Caco-2 (cell line): ENCODE results near the gene BRD4. TPM values are rescaled to one million over a fixed set of nuclear protein-coding genes. Genes with fewer than 3 reads are reported as not detected.

Experiments used
- BruUV-seq: library from RNA; stranded (reverse); fragments of 400-500 nt; replicated peaks from 2 replicates; lab custom pipeline; 2021; lab: Mats Ljungman, UMichigan
- CTCF ChIA-PET: fragments of 300-600 bp; sonication (Branson Sonifier 250); formaldehyde crosslinking; loops from one replicate; lab custom pipeline; 2022; ENCODE audit warnings: antibody characterized with exemption; lab: Charles Lee
- POLR2A ChIA-PET: fragments of 300-600 bp; sonication (Branson Sonifier 250); formaldehyde crosslinking; loops from one replicate; lab custom pipeline; 2022; ENCODE audit warnings: antibody characterized with exemption; lab: Charles Lee
- DNase-seq, 2 experiments: peaks; one replicate each; pipeline versions ENCODE4 v3.0.0 to v3.0.0-alpha.2; 2020 to 2022
- H3K27me3 ChIP-seq: replicated peaks from 2 replicates; pipeline ENCODE4 v1.6.0; 2011; ENCODE audit warnings: low read length; ENCODE audit not compliant: control insufficient read depth, insufficient read depth
- H3K36me3 ChIP-seq: 2 replicates; pipeline ENCODE4 v1.5.1; 2011; ENCODE audit warnings: low read length; ENCODE audit not compliant: control insufficient read depth, insufficient read depth
- H3K4me1 ChIP-seq: fragments of 250-450 bp; sonication (Bioruptor Pico); 2 replicates; pipeline ENCODE4 v1.5.1; 2020; ENCODE audit warnings: mild to moderate bottlenecking
- H3K4me3 ChIP-seq: 2 replicates; pipeline ENCODE4 v1.5.1; 2011; ENCODE audit warnings: low read depth, mild to moderate bottlenecking, control low read depth, low read length
- H3K9me3 ChIP-seq: fragments of 250-450 bp; sonication (Bioruptor Pico); 2 replicates; pipeline ENCODE4 v1.5.1; 2020; ENCODE audit warnings: mild to moderate bottlenecking, moderate library complexity
- H3K27ac Mint-ChIP-seq: one replicate; pipeline ENCODE4 v1.8.0; 2022; ENCODE audit warnings: mixed read lengths; ENCODE audit not compliant: unreplicated experiment
- H3K27me3 Mint-ChIP-seq: one replicate; pipeline ENCODE4 v1.8.0; 2022; ENCODE audit warnings: mixed read lengths; ENCODE audit not compliant: insufficient read depth, unreplicated experiment
- H3K36me3 Mint-ChIP-seq: one replicate; pipeline ENCODE4 v1.8.0; 2022; ENCODE audit warnings: mild to moderate bottlenecking, mixed read lengths; ENCODE audit not compliant: insufficient read depth, unreplicated experiment
- H3K4me1 Mint-ChIP-seq: one replicate; pipeline ENCODE4 v1.8.0; 2022; ENCODE audit warnings: low read depth, mixed read lengths; ENCODE audit not compliant: unreplicated experiment
- H3K4me3 Mint-ChIP-seq: one replicate; pipeline ENCODE4 v1.8.0; 2022; ENCODE audit warnings: mild to moderate bottlenecking, moderate library complexity, mixed read lengths; ENCODE audit not compliant: unreplicated experiment
- H3K9me3 Mint-ChIP-seq: one replicate; pipeline ENCODE4 v1.8.0; 2022; ENCODE audit warnings: mixed read lengths; ENCODE audit not compliant: unreplicated experiment
- CTCF ChIP-seq, 2 experiments: fragments of 200-600 bp in 1 of 2; IDR thresholded peaks; 1 replicate in 1 of 2; 2 replicates in 1 of 2; pipeline versions ENCODE4 v1.5.1 to v1.8.0; 2011 to 2022; ENCODE audit warnings: antibody characterized with exemption in 1 of 2, control low read depth in 1 of 2, inconsistent platforms in 1 of 2, low read depth in 1 of 2, low read length in 1 of 2, mild to moderate bottlenecking in 1 of 2, moderate library complexity in 1 of 2; ENCODE audit not compliant: insufficient read depth in 1 of 2, severe bottlenecking in 1 of 2, unreplicated experiment in 1 of 2
- intact Hi-C: fragments of 100-400 bp; cut with micrococcal nuclease; formaldehyde crosslinking; loops from one replicate; pipeline ENCODE4 v1.10.0; 2022; ENCODE audit not compliant: unreplicated experiment
- total RNA-seq: library from RNA; stranded (reverse); gene quantifications from 2 replicates; pipeline ENCODE4 v1.2.3, GENCODE V29; 2022

Gene BRD4
- total RNA-seq, 1 experiment from 2014 or later = 170 TPM

- peaks cover 94% of the 10 kb centered on the region for H3K36me3 Mint-ChIP-seq
- H3K4me3 Mint-ChIP-seq = no peak overlapping the region
- H3K9me3 Mint-ChIP-seq = no peaks in the 10 kb centered on the region
- Histone ChIP-seq H3K4me1 (no peaks in the 10 kb centered on the region), H3K4me3 (no peak overlapping the region), H3K9me3 (no peaks in the 10 kb centered on the region), H3K36me3 (peaks cover 7% of the 10 kb centered on the region), H3K27me3 (no peaks in the 10 kb centered on the region)
- no peak for DNase-seq
- ChIA-PET POLR2A (no interaction called here), CTCF (interaction anchor here (0.6 kb wide), 1 partner anchor 877 kb away, joined by 3 read pairs; no protein-coding TSS in a partner anchor)
- no peak overlapping the region for H3K27ac Mint-ChIP-seq
- intact Hi-C loops = no loop called here
- H3K4me1 Mint-ChIP-seq = no peaks in the 10 kb centered on the region
- no peak for TF ChIP-seq CTCF (IDR thresholded peaks at IDR 0.05; ENCODE audit: insufficient read depth in 1 of 2, low read depth in 1 of 2, low read length in 1 of 2, severe bottlenecking in 1 of 2, unreplicated experiment in 1 of 2)
- BruUV-seq = no TSS peak
- H3K27me3 Mint-ChIP-seq = no peaks in the 10 kb centered on the region
Observed at GRCh38 chr19:15368798-15369593, 36.7 kb upstream of the BRD4 start.

- ChIA-PET CTCF (no interaction called here), POLR2A (no interaction called here)
- H3K27me3 Mint-ChIP-seq = no peaks in the 10 kb centered on the region
- BruUV-seq = no TSS peak
- Histone ChIP-seq H3K27me3 (no peaks in the 10 kb centered on the region), H3K36me3 (peaks cover 7% of the 10 kb centered on the region), H3K4me1 (no peaks in the 10 kb centered on the region), H3K9me3 (no peaks in the 10 kb centered on the region), H3K4me3 (no peak overlapping the region)
- no peaks in the 10 kb centered on the region for H3K4me1 Mint-ChIP-seq
- H3K27ac Mint-ChIP-seq = no peak overlapping the region
- no peak for DNase-seq
- intact Hi-C loops = no loop called here
- peaks cover 91% of the 10 kb centered on the region for H3K36me3 Mint-ChIP-seq
- no peak for TF ChIP-seq CTCF (IDR thresholded peaks at IDR 0.05; ENCODE audit: insufficient read depth in 1 of 2, low read depth in 1 of 2, low read length in 1 of 2, severe bottlenecking in 1 of 2, unreplicated experiment in 1 of 2)
- H3K4me3 Mint-ChIP-seq = no peak overlapping the region
- H3K9me3 Mint-ChIP-seq = no peaks in the 10 kb centered on the region
Observed at GRCh38 chr19:15368051-15368632, 35.8 kb upstream of the BRD4 start.

- Histone ChIP-seq H3K27me3 (no peaks in the 10 kb centered on the region), H3K4me3 (no peak overlapping the region), H3K4me1 (no peaks in the 10 kb centered on the region), H3K36me3 (peaks cover 7% of the 10 kb centered on the region), H3K9me3 (no peaks in the 10 kb centered on the region)
- no TSS peak for BruUV-seq
- DNase-seq = no peak
- TF ChIP-seq CTCF (IDR thresholded peaks at IDR 0.05; ENCODE audit: insufficient read depth in 1 of 2, low read depth in 1 of 2, low read length in 1 of 2, severe bottlenecking in 1 of 2, unreplicated experiment in 1 of 2) = no peak
- Mint-ChIP-seq H3K4me1 (no peaks in the 10 kb centered on the region), H3K27me3 (no peaks in the 10 kb centered on the region), H3K27ac (no peak overlapping the region), H3K36me3 (peaks cover 90% of the 10 kb centered on the region), H3K4me3 (no peak overlapping the region), H3K9me3 (no peaks in the 10 kb centered on the region)
- intact Hi-C loops = no loop called here
- ChIA-PET POLR2A (no interaction called here), CTCF (no interaction called here)
Observed at GRCh38 chr19:15367439-15367838, 35.1 kb upstream of the BRD4 start.
